Calu3 (cell line): ENCODE data around the gene MCTS1. TPM values are rescaled to one million over a fixed set of nuclear protein-coding genes. Genes with fewer than 3 reads are reported as not detected.
"Not testable (repeated sequence)": the region's sequence is repeated elsewhere in the genome, so short reads cannot be mapped to it uniquely, and the experiment has no call there.

Experiments
- BruUV-seq: library from RNA; stranded (reverse); fragments of 400-500 nt; replicated peaks from 2 replicates; lab custom pipeline; 2021; lab: Mats Ljungman, UMichigan
- CTCF ChIA-PET: fragments of 300-600 bp; sonication (Branson Sonifier 250); formaldehyde crosslinking; loops from one replicate; lab custom pipeline; 2022; ENCODE audit warnings: antibody characterized with exemption; lab: Charles Lee
- DNase-seq: peaks from one replicate; pipeline ENCODE4 v3.0.0; 2022
- H3K27ac Mint-ChIP-seq: one replicate; pipeline ENCODE4 v1.8.0; 2022; ENCODE audit warnings: mixed read lengths; ENCODE audit not compliant: unreplicated experiment
- H3K27me3 Mint-ChIP-seq: one replicate; pipeline ENCODE4 v1.8.0; 2022; ENCODE audit warnings: mixed read lengths; ENCODE audit not compliant: unreplicated experiment
- H3K36me3 Mint-ChIP-seq: one replicate; pipeline ENCODE4 v1.8.0; 2022; ENCODE audit warnings: mild to moderate bottlenecking, moderate library complexity, mixed read lengths; ENCODE audit not compliant: insufficient read depth, unreplicated experiment
- H3K4me1 Mint-ChIP-seq: one replicate; pipeline ENCODE4 v1.8.0; 2022; ENCODE audit warnings: mild to moderate bottlenecking, low read depth, mixed read lengths; ENCODE audit not compliant: unreplicated experiment
- H3K4me3 Mint-ChIP-seq: one replicate; pipeline ENCODE4 v1.8.0; 2022; ENCODE audit warnings: mild to moderate bottlenecking, low read depth, moderate library complexity, mixed read lengths; ENCODE audit not compliant: unreplicated experiment
- H3K9me3 Mint-ChIP-seq: one replicate; pipeline ENCODE4 v1.8.0; 2022; ENCODE audit warnings: low read depth, mixed read lengths; ENCODE audit not compliant: unreplicated experiment
- intact Hi-C: fragments of 100-400 bp; cut with micrococcal nuclease; formaldehyde crosslinking; loops from one replicate; pipeline ENCODE4 v1.10.0; 2022; ENCODE audit not compliant: unreplicated experiment
- total RNA-seq: library from RNA; stranded (reverse); gene quantifications from 2 replicates; pipeline ENCODE4 v1.2.3, GENCODE V29; 2022
- TF ChIP-seq, protein P1 (sequence below): fragments of 200-600 bp; IDR thresholded peaks from one replicate; pipeline ENCODE4 v1.8.0; 2022; ENCODE audit warnings: antibody characterized with exemption; ENCODE audit not compliant: unreplicated experiment

The MCTS1 gene
- total RNA-seq, 1 experiment from 2014 or later, result 67.7 TPM

DNA sequence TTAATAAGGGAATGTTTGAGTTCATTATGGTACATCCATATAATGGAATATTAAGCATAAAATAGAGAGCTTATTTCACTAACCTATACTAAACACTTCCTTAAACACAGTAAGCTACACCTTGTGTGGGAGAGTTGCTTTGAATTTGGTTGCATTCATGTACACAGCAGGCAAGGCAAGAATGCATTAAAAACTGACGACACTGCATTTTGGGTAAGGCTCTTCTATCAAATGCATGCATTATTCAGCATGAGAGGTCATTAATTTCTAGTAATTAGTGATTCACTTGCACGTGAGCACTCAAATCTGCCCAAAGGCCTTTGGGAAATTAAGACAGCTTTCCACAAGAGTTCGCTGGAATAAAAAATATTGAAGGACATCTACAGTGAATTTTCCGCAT, 34.7 kb downstream of the MCTS1 start:
- intact Hi-C loops, result no loop called here
- CTCF ChIA-PET, result no interaction called here
- H3K36me3 Mint-ChIP-seq, result no peaks in the 10 kb centered on the region
- no peak overlapping the region for H3K4me3 Mint-ChIP-seq
- no peaks in the 10 kb centered on the region for H3K4me1 Mint-ChIP-seq
- H3K27me3 Mint-ChIP-seq, result no peaks in the 10 kb centered on the region
- H3K27ac Mint-ChIP-seq, result no peak overlapping the region
- TF ChIP-seq, protein P1, sequence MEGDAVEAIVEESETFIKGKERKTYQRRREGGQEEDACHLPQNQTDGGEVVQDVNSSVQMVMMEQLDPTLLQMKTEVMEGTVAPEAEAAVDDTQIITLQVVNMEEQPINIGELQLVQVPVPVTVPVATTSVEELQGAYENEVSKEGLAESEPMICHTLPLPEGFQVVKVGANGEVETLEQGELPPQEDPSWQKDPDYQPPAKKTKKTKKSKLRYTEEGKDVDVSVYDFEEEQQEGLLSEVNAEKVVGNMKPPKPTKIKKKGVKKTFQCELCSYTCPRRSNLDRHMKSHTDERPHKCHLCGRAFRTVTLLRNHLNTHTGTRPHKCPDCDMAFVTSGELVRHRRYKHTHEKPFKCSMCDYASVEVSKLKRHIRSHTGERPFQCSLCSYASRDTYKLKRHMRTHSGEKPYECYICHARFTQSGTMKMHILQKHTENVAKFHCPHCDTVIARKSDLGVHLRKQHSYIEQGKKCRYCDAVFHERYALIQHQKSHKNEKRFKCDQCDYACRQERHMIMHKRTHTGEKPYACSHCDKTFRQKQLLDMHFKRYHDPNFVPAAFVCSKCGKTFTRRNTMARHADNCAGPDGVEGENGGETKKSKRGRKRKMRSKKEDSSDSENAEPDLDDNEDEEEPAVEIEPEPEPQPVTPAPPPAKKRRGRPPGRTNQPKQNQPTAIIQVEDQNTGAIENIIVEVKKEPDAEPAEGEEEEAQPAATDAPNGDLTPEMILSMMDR, result no peak
- no TSS peak for BruUV-seq
- H3K9me3 Mint-ChIP-seq, result no peaks in the 10 kb centered on the region
- DNase-seq, result no peak

DNA sequence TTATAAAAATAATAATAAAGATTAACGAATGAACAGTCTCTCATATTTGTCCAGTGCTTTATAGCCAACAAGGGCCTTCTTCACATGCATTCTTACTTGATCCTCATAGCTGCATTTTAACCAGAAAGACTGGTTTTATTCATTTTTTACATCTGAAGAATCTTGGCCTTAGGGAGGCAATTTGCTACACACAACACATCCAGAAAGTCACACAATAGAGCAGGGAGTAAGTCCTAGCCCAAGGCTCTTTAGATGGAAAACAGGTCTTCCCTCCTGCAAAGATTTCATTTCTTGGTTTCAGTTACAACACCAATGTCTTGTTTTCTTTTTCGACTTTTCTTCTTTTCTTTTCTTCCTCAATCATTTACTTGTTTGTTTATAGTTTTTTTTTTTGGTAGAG, 39.0 kb downstream of the MCTS1 start:
- BruUV-seq, result no TSS peak
- Mint-ChIP-seq H3K36me3 (no peaks in the 10 kb centered on the region), H3K27ac (no peak overlapping the region), H3K9me3 (no peaks in the 10 kb centered on the region), H3K27me3 (no peaks in the 10 kb centered on the region), H3K4me1 (peaks cover 7% of the 10 kb centered on the region), H3K4me3 (no peak overlapping the region)
- TF ChIP-seq, protein P1, result no peak
- no peak for DNase-seq
- CTCF ChIA-PET, result no interaction called here
- intact Hi-C loops, result no loop called here

GRCh38 chrX:120647127-120647526, 43.2 kb downstream of the MCTS1 start:
- no TSS peak for BruUV-seq
- H3K36me3 Mint-ChIP-seq, result no peaks in the 10 kb centered on the region

GRCh38 chrX:120652256-120652655, 48.4 kb downstream of the MCTS1 start:
- H3K4me1 Mint-ChIP-seq, BruUV-seq, H3K27ac Mint-ChIP-seq, CTCF ChIA-PET, H3K36me3 Mint-ChIP-seq, intact Hi-C loops, H3K27me3 Mint-ChIP-seq, H3K4me3 Mint-ChIP-seq, DNase-seq, H3K9me3 Mint-ChIP-seq: not testable (repeated sequence)

More at GRCh38 chrX:120647127-120647526, 43.2 kb downstream of the MCTS1 start:
- intact Hi-C loops, result no loop called here
- Mint-ChIP-seq H3K4me1 (peaks cover 7% of the 10 kb centered on the region), H3K27me3 (no peaks in the 10 kb centered on the region), H3K27ac (no peak overlapping the region), H3K4me3 (no peak overlapping the region), H3K9me3 (no peaks in the 10 kb centered on the region)
- CTCF ChIA-PET, result no interaction called here
- DNase-seq, result no peak
- TF ChIP-seq, protein P1, result no peak

GRCh38 chrX:120653000-120653399, 49.1 kb downstream of the MCTS1 start:
- no peak for DNase-seq

More at GRCh38 chrX:120653000-120653399, 49.1 kb downstream of the MCTS1 start:
- H3K9me3 Mint-ChIP-seq, result no peaks in the 10 kb centered on the region
- TF ChIP-seq, protein P1, result no peak
- H3K4me3 Mint-ChIP-seq, result no peak overlapping the region
- H3K36me3 Mint-ChIP-seq, result no peaks in the 10 kb centered on the region
- H3K27me3 Mint-ChIP-seq, result no peaks in the 10 kb centered on the region
- no TSS peak for BruUV-seq
- no peak overlapping the region for H3K27ac Mint-ChIP-seq
- intact Hi-C loops, result no loop called here
- no peaks in the 10 kb centered on the region for H3K4me1 Mint-ChIP-seq
- CTCF ChIA-PET, result no interaction called here
